Tibial nerve (tissue), 3 donors: ENCODE measurements around the gene KNL1.

Source experiments
- CTCF ChIP-seq, 5 experiments: fragments of 200-600 bp in 3 of 5; fragments of 450-650 bp in 2 of 5; sonication (generic) in 3 of 5; IDR thresholded peaks; one replicate each; pipeline ENCODE4 v1.5.1; 2016 to 2019; ENCODE audit warnings: antibody characterized with exemption in 5 of 5, mild to moderate bottlenecking in 3 of 5, moderate library complexity in 2 of 5
- POLR2A ChIP-seq, 2 donors: fragments of 450-650 bp; IDR thresholded peaks; one replicate each; pipeline ENCODE4 v1.6.1; 2017; ENCODE audit warnings: antibody characterized with exemption in 2 of 2, mild to moderate bottlenecking in 2 of 2, moderate library complexity in 2 of 2

- TF ChIP-seq CTCF (IDR thresholded peaks at IDR 0.05): no peak
- TF ChIP-seq POLR2A (IDR thresholded peaks at IDR 0.05): no peak
Measured at GRCh38 chr15:40593165-40593564, 884 bp upstream of the KNL1 start.
